ELR (cell line): ENCODE data around the gene ACAP1.
A peak's percentile ranks its signal among the peaks of the same experiment; 100 is the strongest.

Experiments
- DNase-seq: peaks from one replicate; pipeline ENCODE4 v3.0.0-alpha.2; 2015; ENCODE audit warnings: low read depth

The ACAP1 gene

DNA sequence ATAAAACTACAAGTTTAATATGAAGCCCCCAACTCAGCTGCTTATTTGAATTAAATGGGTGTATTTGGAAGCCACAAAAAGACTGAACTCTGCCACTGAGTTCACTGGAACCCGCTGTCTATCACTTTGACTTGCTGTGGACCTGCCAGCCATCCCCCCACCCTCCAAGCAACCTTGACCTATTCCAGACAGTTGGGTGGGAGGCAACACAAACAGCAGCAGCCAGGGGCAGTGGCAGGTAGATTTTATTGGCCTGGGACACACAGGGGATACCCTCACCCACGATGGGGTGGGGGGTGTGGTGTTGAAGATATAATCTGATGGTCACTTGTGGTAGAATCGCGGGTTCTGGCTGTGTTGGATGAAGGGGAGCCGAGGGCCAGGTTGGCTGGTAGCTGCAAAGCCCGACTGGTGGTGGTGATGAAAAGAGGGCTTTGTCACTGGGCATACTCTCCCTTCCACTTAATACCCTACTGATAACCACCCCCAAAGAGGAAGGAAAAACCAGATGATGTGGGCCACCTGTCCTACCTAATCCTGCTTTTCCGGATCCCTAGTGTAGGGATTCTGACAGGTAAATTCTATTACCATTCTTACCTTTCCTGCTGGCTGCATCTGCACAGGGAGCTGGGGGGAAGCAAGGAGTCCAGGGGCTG, 23.8 kb upstream of the ACAP1 start:
- DNase-seq, result no peak

DNA sequence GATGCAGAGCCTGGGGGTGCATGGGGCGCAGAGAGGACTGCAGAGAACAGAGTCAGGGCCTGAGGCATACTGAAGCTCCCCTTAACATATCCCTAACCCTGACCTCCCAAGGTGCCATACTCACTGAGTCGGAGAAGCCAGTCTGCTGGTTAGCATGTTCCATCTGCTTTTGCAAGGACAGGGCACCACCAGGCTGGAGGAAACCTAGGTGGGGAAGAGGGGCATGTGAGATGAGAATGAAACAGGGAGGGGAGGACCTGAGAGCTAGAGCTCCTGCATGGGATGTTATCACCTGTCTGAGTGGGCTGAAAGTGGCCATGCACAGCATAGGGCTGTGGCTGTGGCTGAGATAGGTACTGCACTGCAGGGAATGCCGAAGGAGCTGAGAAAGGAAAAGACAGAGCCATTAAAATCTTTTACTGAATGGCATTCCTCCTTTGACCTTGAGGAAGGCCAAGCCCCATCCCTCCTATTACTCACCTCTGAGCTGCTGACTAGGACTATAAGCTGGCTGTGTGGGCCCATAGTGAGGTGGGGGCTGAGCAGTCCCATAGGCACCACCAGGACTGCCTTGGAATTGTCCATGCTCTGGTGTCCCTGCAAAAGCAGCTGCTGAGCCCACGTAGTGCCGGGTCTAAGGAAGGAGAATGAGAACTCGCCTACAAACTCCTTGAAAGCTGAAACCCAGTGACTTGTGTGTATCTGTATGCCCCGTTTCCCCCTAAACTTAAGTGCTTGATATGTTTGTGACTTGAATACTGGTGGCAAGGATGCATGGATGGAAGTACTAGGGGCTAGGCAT, 23.0 kb upstream of the ACAP1 start:
- peak; percentile 67 for DNase-seq

DNA sequence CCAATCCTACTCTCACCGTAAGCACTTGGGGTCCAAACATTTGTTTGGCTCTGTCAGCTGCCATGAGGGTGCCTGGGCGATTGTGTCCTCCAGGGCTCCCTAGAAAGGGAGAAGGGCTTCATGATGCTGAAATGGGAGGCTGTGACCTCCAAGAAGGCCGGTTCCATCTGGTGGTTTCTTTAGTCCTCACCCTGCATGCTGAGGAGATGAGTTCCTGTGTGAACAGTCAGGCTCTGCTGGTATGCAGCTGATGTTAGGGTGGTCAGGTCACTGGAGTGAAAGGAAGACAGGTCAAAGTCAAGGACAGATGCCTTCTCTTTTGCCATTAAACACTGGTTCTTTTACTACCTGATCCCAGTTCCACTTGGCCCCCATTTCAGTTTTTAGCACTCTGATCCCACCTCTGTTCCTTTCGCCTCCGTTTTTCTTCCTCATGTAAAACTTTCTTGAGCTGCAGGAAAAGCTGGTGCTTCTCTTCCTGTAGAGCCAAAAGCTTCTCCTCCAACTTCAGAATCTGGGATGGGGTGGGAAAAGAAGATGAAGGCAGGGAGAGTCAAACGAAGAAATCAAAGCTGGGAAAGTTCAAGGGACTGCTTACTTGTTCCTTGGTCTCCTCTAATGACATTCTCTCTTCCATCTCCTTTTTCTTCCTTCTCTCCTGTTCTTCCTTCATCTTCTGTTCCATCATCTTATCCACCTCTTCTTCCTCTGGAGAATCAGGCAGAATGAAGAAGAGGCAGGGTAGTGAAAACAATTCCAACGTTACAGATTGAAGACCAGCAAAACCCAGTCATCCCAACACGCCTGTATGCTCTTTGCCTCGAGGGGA, 22.2 kb upstream of the ACAP1 start:
- peak; percentile 73 for DNase-seq

DNA sequence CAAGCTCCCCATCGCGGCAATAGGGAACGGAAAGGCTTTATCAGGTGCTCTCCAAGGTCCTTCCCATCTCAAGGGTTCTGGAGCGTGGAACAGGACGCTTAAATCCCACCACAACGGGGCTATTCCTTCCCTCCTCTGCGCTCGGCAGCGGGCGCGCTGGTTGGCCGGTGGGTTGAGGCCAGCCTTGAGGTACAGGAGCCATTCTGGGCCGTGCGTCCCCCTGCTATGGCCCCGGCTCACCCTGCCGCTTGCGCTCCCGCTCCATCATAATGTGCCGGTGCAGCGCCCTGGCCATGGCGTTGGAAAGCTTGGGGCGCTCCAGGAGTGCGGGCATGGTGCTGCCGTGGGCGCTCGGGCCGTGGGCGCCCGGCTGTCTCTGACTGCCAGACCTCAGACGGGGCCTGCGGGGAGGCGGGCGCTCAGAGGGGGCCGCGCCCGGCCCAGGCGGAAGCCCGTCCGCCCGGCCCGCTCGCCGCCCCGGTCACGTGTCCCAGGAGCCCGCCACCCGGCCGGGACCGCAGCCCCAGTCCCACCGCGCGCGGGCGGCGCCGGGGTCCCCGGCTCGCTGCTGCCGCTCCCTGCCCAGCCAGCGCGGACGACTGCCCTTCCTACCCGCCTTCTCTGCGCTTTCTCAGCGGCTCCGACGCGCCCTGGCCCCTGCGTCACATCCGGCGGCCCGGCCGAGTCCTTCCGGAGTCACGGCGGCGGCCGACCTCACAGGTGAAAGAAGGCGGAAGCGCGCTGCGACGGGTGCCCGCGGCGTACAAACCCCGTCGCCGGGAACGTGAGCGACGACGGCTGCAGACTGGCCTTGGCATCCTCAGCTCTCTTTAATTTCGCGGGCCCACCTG, 21.4 kb upstream of the ACAP1 start, which contains the start of gene GPS2:
Gene GPS2 (minus strand): TSS at position 642 of the 851 bp plus-strand sequence. CDS start 308 bp downstream, at position 334.
- peak; percentile 90 for DNase-seq

DNA sequence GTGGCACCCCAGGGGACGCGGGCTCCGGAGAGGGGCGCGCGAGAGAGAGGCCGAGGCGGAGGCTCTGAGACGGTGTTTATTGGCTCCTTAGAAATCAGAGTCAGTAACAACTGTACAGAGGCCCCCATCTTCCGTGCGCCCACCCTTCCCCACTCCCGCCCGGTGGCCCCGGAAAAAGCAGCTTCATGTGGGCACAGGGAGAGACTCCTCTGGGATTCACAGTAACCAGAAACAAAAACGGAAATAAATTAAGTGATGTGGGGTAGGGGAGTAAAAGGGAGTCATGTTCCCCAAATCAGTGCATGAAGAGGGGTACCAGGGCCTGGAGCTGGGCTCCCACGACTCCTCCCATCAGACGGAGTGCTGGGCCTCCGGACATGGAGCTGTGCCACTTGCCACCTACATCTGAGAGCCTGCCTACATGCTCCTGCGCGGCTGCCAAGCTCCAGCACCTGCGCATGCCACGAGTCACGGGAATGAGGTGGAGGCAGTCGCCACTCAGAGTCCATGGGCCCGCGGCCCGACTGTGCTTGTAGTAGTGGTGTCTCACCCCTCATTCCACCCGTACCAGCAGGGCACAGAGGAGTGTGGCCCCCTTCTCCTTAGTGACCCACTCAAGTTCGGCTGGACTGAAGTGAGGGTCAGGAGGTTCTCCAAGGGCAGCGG, 20.6 kb upstream of the ACAP1 start:
- no peak for DNase-seq

DNA sequence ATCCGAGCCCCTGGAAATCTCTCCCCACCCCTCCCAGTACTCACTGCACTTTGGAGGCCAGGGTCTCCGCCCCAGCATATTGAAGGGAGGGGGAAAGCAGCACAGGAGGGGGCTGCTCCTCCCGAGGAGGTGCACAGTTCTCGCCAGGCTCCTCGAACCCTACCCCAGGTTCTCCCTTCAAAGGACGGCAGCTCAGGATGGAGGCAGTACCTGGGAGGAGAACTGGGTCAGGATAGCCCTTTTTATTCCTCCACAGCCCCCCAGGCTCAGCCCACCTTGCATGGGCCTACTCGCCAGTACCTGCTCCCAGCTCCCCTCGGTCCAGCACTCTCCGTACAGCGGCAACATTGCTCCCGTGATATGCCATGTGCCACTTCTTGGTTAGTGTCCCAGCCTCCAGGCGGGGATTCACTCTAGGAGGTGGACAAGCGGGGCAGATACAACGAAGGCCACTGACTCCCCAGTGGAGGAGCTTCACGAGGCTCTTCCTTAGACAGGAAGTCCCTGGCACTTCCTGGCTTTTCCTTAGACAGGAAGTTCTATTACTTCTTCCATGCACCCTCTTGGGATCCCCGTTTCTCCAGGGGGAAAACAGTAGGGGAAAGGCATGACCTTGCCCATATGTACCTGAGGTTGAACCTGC, 19.0 kb upstream of the ACAP1 start:
- no peak for DNase-seq

DNA sequence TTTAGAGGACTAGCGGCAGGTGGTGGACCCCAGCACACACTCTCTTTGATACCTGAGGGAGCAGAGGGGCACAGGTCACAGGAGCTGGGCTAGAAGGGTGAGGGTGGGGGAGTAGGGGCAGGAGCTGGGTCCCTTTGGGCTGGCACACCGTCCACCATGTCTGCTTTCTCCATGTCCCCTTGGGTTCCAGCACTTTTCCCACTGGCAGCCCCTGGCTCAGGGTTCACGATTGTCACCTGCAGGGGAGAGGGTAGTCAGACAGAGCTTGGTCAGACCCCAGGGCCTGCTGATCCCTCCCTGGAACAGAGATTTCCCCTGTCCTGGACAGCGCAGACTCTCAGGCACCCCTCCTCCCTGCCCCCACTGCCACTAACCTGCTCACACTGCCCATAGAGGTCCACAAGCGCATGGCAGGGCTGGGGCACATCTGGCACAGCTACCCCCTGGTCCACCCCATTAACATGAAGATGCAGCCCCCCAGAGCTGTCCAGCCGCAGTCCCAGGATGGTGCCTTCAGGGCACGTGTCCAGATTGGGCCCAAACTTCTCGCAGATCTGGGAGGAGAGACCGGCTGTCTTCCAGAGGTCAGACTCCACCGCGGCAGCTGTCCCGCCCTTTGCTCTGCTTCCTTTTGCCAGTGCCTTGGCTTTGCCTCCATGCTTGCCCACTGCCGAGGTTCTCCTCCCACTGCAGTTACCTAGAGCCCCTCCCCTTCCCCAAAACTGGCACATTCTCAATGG, 18.0 kb upstream of the ACAP1 start:
- no peak for DNase-seq

DNA sequence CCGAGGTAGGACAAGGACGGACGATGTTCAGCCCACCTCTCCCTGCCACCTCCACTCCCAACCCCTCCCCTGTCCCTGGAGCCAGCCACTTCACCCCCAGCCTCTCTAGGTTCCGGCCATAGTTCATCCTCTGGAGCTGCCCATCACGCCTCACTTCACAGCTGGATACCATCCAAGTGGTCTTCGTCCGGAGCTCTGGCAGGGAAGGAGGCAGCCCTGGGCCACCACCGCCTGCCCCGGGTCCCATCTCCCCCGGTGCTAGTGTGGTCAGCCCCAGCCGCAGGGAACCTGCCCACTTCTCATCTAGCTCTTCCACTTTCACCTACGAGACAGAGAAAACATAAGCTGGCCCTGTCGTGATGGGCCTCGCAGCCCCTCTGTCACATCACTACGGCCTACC, 14.9 kb upstream of the ACAP1 start:
- no peak for DNase-seq

DNA sequence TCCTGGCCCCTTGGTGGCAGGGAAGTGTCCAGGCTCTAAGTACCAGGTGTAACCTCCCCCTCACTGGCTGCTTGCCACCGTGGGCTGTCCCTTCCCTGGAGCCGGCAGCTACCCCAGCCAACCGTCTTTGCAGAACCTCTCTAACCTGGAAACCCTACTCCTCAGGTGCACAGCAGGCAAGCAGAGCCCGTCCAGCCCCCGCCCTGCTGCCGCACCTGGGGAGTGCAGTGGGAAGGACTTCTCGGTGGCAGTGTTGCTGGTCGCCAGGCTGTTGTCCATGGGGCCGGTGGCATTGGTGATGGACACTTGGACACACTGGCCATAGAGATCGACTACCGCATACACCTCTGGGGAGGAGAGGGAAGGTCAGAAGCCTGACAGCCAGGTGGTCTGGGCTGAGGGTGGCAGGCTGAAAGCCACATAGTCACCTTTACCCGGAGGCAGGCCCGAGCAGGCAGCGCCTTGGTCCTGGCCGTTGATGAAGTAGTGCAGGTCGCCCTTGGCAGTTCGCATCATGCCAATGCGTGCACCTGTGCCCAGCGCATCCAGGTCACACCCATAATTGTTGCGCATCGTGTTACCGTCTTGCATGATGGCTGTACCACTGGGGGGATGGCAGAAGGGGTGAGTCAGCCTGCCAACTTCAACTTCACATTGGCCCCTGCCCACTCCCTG, 13.7 kb upstream of the ACAP1 start:
- no peak for DNase-seq

DNA sequence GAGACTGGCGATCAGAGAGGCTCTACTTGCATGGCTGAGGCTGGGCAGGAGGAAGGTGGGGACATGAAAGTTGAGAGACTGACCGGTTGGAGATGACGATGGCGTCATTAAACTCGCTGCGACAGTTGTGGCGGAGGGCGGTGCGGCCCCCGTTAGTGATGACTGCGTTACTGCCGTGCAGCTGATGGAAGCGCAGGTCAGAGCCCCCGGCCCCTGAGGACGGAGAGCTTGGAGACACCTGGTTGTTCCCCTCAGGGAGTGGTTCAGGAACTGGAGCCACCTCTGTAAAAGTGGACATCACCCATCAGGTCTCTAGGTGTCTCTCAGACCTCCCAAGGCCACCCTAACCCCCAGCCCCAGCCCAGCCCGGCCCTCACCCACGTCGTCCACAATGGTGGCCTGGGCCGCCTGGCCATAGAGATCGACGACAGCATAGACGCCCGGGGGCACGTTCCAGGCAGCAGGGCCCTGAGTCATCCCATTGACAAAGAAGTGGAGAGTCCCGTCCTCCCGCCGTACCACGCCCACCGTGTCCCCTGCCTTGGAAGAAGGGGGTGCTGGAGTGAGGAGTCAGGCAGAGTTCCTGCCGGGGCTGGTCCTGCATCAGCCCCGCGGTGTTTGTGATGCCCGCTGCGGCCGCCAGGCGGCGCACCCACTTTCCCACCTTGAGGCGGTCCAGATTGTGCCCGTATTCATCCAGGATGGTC, 12.4 kb upstream of the ACAP1 start:
- peak; percentile 69 for DNase-seq

DNA sequence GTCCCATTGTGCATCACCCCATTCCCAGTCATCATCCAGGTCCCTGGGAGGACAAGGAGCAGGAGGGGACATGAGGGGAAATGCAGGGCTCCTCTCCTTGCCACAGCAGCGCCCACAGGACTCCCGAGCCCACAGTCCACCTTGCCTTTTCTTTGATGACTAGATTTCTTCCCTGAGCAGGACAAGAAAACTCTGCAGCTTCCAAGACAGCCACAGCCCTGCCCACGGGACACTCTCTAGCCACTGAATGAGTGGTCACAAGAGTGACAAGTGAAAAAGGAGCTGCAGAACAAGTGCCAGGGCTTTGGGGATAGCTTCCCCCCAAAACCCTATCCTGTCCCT, 11.9 kb upstream of the ACAP1 start:
- DNase-seq, result no peak

DNA sequence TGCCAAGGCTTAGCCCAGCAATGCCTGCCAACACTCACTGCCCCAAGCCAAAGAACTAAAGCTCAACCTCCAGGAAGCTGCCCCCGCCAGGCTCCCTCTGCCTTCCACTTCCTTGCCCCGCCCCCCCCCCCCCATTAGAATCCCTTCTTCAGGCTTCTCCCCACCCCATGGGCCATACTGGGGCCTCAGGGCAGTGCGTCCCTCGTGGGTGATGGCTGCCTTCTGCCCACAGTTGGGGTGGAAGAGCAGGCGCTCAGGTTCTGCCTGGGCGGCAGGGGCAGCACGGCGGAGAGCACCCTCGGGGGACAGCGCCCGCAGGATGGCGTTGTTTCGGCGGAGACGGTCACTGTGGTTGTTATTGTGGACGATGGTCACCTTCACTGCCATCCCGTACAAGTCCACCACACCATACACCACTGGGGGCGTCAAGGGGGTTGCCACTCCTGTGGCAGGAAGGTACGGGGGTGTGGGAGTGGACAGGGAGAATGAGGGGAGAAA, 11.2 kb upstream of the ACAP1 start:
- no peak for DNase-seq

DNA sequence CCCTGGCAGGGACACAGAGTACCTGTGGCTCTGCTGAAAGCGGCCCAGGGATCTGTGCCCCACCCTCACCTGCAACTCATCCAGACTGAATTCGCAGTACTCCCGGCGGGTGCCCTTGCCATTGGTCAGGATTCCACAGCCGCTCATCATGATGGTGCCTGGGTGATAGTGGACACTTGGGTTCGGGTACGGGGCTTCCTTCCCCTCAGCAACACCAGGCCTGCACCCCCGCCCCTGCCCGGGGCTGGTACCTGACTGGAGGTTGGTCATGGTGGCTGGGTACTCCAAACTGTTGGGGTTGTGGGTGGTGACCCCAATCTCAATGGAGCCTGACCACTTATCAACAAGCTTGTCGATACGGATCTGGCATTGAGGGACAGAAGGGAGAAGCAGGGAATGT, 10.1 kb upstream of the ACAP1 start:
- no peak for DNase-seq

DNA sequence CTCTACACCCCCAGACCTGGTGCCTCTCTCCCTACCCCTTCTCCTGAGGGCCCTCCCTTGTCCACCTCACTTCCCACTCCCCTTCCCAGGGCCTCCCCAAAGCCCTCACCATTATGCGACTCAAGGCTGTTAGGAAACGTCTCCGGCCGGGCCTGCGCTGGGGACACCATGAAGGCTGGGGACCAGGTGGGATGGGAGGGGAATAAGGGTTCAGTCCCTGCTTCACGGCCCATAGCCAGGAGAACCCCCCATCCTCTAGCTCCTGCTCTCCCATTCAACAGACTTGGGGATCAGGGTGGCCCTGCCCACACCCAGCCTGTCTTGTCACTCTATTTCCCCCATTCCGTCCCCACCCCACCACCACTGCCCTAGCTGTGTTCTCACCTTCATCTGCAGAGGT, 9.3 kb upstream of the ACAP1 start:
- DNase-seq, result no peak

DNA sequence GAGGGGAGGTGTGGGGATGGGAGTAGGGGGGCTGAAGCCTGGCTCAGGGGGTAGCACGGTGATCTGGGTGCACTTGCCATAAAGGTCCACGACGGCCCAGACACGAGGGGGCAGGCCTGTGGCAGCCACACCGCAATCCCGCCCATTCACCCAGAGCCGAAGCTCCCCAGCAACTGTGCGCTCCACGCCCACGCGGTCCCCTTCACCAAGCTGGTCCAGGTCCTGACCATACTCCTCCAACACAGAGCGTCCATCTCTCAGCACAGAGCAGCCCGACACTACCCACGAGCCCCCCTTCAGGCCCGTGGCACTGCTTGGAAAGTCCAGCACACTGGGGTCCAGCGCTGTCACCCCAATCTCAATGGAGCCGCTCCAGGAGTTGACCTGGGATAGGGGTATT, 8.8 kb upstream of the ACAP1 start:
- no peak for DNase-seq

DNA sequence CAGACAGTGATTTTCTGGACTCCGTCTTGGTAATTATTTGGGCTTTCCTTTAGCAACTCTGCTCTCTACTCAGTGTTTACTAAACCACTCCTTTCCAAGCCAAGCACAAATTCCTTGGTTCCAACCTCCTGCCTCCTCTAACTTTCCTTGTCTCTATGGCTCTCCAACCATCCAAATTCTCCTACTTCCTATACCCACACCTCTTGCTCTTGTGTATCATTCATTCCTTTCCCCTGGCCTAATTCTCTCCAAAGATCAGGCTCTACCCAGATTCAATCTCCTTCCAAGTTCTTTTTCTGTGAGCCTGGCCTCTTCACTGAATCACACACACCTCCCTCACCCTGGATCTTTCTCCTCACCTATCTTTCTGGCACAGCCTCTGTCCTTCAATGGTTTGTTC, 8.3 kb upstream of the ACAP1 start:
- DNase-seq, result no peak

DNA sequence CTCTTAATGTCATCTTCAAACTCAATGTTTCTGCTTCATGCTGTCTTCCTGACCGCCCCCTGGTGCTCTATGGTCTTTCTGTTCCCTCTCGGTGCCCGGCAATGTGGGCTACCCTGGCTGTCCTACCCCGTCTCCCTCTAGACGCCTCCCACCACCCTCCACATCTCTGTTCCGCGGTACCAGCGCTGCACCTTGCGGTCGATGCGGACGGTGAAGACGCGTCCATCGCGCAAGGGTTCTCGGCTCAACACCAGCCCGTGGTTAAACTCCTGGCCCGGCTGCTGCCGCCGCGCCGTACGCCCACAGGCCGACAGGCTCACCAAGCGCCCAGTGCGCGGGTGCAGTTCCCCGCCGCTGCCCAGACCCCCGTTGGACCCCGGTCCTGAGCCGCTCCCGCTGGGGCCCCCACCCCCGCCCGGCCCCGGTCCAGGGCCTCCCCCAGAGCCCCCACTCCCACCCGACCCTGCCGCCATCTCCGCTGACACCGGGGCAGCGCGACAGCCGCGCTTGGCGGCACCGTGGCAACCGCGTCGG, 7.4 kb upstream of the ACAP1 start, which contains the start of gene NEURL4:
Gene NEURL4 (minus strand): TSS at position 496 of the 534 bp plus-strand sequence. CDS start 23 bp downstream, at position 473.
- DNase-seq, result peak; percentile 58

DNA sequence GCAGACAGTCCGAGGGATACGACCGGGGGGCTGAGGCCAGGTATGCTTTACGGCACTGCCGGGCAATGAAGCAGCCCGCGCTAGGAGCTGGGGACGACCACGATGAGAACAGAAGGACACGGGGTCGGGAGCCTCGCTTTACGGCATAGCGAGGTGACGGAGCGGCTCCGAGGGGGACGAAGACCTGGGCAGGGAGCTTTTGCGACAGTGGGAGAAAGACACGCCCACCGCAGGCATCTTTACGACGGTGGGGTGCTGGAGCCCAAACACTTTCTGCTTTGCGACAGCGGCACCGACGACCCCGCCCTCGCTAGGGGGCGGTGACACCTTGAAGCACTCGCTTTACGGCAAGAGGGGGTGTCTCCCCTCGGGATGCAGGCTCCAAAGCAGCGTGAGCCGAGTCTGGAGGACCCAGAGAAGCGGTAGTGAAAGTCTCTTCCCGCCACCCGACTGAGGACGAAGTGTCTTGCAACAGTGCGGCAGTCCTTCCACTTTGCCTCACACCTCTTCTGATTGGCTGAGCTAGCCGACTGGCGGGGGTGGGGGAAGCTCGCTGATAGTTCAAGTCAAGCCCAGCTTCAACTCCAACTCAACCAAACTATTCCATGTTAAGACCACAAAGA, 6.8 kb upstream of the ACAP1 start:
- DNase-seq, result peak; percentile 99
